GM23338 (cell line): ENCODE measurements around the gene QRICH2. TPM values are rescaled to one million over a fixed set of nuclear protein-coding genes. Genes with fewer than 3 reads are reported as not detected.
A peak's percentile ranks its signal among the peaks of the same experiment; 100 is the strongest.

ENCODE experiments used
- ATAC-seq: fragments of 200-7000 bp; cut with Tn5 transposase; 3 replicates; pipeline ENCODE4 v1.9.1; 2020
- DNase-seq: peaks from one replicate; pipeline ENCODE4 v3.0.0-alpha.2; 2015; ENCODE audit warnings: low spot score
- H2AFZ ChIP-seq: fragments of 200-600 bp; sonication (generic); 2 replicates; pipeline ENCODE4 v1.8.0; 2016; ENCODE audit warnings: antibody characterized with exemption, mild to moderate bottlenecking, moderate library complexity
- H3F3A ChIP-seq: fragments of 200-600 bp; sonication (generic); replicated peaks from 2 replicates; pipeline ENCODE4 v1.8.0; 2017; ENCODE audit warnings: antibody characterized with exemption, mixed run types, low read depth
- H3K27ac ChIP-seq: fragments of 200-600 bp; sonication (generic); 2 replicates; pipeline ENCODE4 v1.6.1; 2016; ENCODE audit warnings: low read depth
- H3K27me3 ChIP-seq: fragments of 200-600 bp; sonication (generic); 2 replicates; pipeline ENCODE4 v1.8.0; 2016; ENCODE audit warnings: mild to moderate bottlenecking, mixed run types, moderate library complexity; ENCODE audit not compliant: insufficient read depth
- H3K36me3 ChIP-seq: fragments of 200-600 bp; sonication (generic); 2 replicates; pipeline ENCODE4 v1.8.0; 2016; ENCODE audit warnings: mild to moderate bottlenecking; ENCODE audit not compliant: insufficient read depth
- H3K4me1 ChIP-seq: fragments of 200-600 bp; sonication (generic); 2 replicates; pipeline ENCODE4 v1.8.0; 2016; ENCODE audit warnings: mild to moderate bottlenecking, moderate library complexity; ENCODE audit not compliant: insufficient read depth
- H3K4me2 ChIP-seq: fragments of 200-600 bp; sonication (generic); 2 replicates; pipeline ENCODE4 v1.7.1; 2017; ENCODE audit warnings: mixed run types
- H3K4me3 ChIP-seq: fragments of 200-600 bp; sonication (generic); 2 replicates; pipeline ENCODE4 v1.6.1; 2016; ENCODE audit warnings: mixed run types
- H3K79me2 ChIP-seq: fragments of 200-600 bp; sonication (generic); replicated peaks from 2 replicates; pipeline ENCODE4 v1.8.0; 2017; ENCODE audit warnings: mild to moderate bottlenecking; ENCODE audit not compliant: insufficient read depth
- H3K9me2 ChIP-seq: fragments of 200-600 bp; sonication (generic); 2 replicates; pipeline ENCODE4 v1.8.0; 2017; ENCODE audit not compliant: insufficient read depth
- H4K20me1 ChIP-seq: fragments of 200-600 bp; sonication (generic); replicated peaks from 2 replicates; pipeline ENCODE4 v1.8.0; 2017; ENCODE audit warnings: mild to moderate bottlenecking; ENCODE audit not compliant: insufficient read depth
- H3K27ac Mint-ChIP-seq: 2 replicates; pipeline ENCODE4 v1.8.0; 2020; ENCODE audit warnings: inconsistent platforms, mild to moderate bottlenecking, moderate library complexity, mixed read lengths
- H3K27me3 Mint-ChIP-seq: 3 replicates; pipeline ENCODE4 v1.8.0; 2022; ENCODE audit warnings: low read depth, mild to moderate bottlenecking, moderate library complexity, mixed read lengths, inconsistent platforms; ENCODE audit not compliant: insufficient read depth, poor library complexity
- H3K36me3 Mint-ChIP-seq: 3 replicates; pipeline ENCODE4 v1.8.0; 2021; ENCODE audit warnings: low read depth, mild to moderate bottlenecking, inconsistent platforms, moderate library complexity, mixed read lengths
- H3K4me1 Mint-ChIP-seq: 3 replicates; pipeline ENCODE4 v1.8.0; 2020; ENCODE audit warnings: mild to moderate bottlenecking, inconsistent platforms, mixed read lengths
- H3K4me3 Mint-ChIP-seq: 3 replicates; pipeline ENCODE4 v1.8.0; 2021; ENCODE audit warnings: moderate library complexity, mild to moderate bottlenecking, inconsistent platforms, mixed read lengths
- H3K9me3 Mint-ChIP-seq: 3 replicates; pipeline ENCODE4 v1.8.0; 2020; ENCODE audit warnings: moderate library complexity, mild to moderate bottlenecking, inconsistent platforms, mixed read lengths
- CREB1 ChIP-seq: fragments of 250-450 bp; sonication (Bioruptor Pico); IDR thresholded peaks from 2 replicates; pipeline ENCODE4 v1.5.0; 2020; ENCODE audit warnings: low read depth, mild to moderate bottlenecking, moderate library complexity
- CTCF ChIP-seq, 2 experiments: fragments of 200-600 bp in 1 of 2; sonication (generic) in 1 of 2; conservative IDR thresholded peaks; 2 replicates each; pipeline versions ENCODE4 v1.5.1 to v1.6.1; 2016 to 2017; ENCODE audit warnings: antibody characterized with exemption in 2 of 2, low read depth in 2 of 2, mild to moderate bottlenecking in 2 of 2, moderate library complexity in 1 of 2
- ETS1 ChIP-seq: IDR thresholded peaks from 2 replicates; pipeline ENCODE4 v1.6.1; 2016; ENCODE audit warnings: antibody characterized with exemption
- EZH2 ChIP-seq: fragments of 200-600 bp; sonication (generic); IDR thresholded peaks from one replicate; pipeline ENCODE4 v1.8.0; 2017; ENCODE audit warnings: antibody characterized with exemption, mild to moderate bottlenecking, low read depth; ENCODE audit not compliant: unreplicated experiment
- EZH2phosphoT487 ChIP-seq: fragments of 200-600 bp; sonication (generic); IDR thresholded peaks from one replicate; pipeline ENCODE4 v1.8.1; 2018; ENCODE audit warnings: antibody characterized with exemption; ENCODE audit not compliant: unreplicated experiment
- JUNB ChIP-seq: IDR thresholded peaks from one replicate; pipeline ENCODE4 v1.6.1; 2016; ENCODE audit warnings: antibody characterized with exemption; ENCODE audit not compliant: unreplicated experiment
- NANOG ChIP-seq: IDR thresholded peaks from 2 replicates; pipeline ENCODE4 v1.6.1; 2016; ENCODE audit warnings: antibody characterized with exemption, borderline replicate concordance
- POLR2AphosphoS5 ChIP-seq: IDR thresholded peaks from 2 replicates; pipeline ENCODE4 v1.6.1; 2016; ENCODE audit warnings: antibody characterized with exemption, low read depth
- STAT1 ChIP-seq: IDR thresholded peaks from one replicate; pipeline ENCODE4 v1.6.1; 2016; ENCODE audit warnings: antibody characterized with exemption; ENCODE audit not compliant: unreplicated experiment
- ZNF114 ChIP-seq: fragments of 250-450 bp; sonication (Bioruptor Pico); IDR thresholded peaks from 2 replicates; pipeline ENCODE4 v1.5.0; 2020; ENCODE audit warnings: mild to moderate bottlenecking, moderate library complexity
- ZNF331 ChIP-seq: fragments of 250-450 bp; sonication (Bioruptor Pico); IDR thresholded peaks from 2 replicates; pipeline ENCODE4 v1.5.0; 2020; ENCODE audit warnings: low read depth, mild to moderate bottlenecking, moderate library complexity
- ZNF462 ChIP-seq: fragments of 250-450 bp; sonication (Bioruptor Pico); IDR thresholded peaks from 2 replicates; pipeline ENCODE4 v1.5.0; 2020; ENCODE audit warnings: mild to moderate bottlenecking, moderate library complexity
- polyA plus RNA-seq: library from polyadenylated mRNA; unstranded; fragments of >200 nt; fragmentation: Nextera tagmentation; extraction: Ambion mirVana; gene quantifications from 2 replicates; pipeline ENCODE4 v1.2.1, GENCODE V29; 2016
- total RNA-seq: library from RNA; depleted of rRNA; stranded (reverse); fragments of >200 nt; shearing (Covaris generic); gene quantifications from 2 replicates; pipeline ENCODE4 v1.2.3, GENCODE V29; 2014
- TF ChIP-seq, protein P1 (sequence below): IDR thresholded peaks from one replicate; pipeline ENCODE4 v1.6.1; 2018; ENCODE audit warnings: antibody characterized with exemption; ENCODE audit not compliant: unreplicated experiment

Gene QRICH2
- total and polyA plus RNA-seq, 2 experiments from 2014 or later, result 2.2 to 3.7 TPM

- H3K9me3 Mint-ChIP-seq, result no peaks in the 10 kb centered on the region
- H3K4me1 ChIP-seq, result peaks cover 24% of the 10 kb centered on the region
- peaks cover 54% of the 10 kb centered on the region for H3K4me1 Mint-ChIP-seq
- ATAC-seq (peak; percentile 2; the same call in 2 of the 3 replicates), DNase-seq (no peak)
- H3K4me3 Mint-ChIP-seq, result peak overlapping the region; percentile 84
- H3K79me2 ChIP-seq, result peaks cover 21% of the 10 kb centered on the region
- H3K27ac ChIP-seq, result peak overlapping the region; percentile 63; the same call in 1 of the 2 replicates
- peak overlapping the region; percentile 56; the same call in 1 of the 2 replicates for H3K27ac Mint-ChIP-seq
- no peaks in the 10 kb centered on the region for H3K36me3 ChIP-seq
- H3F3A ChIP-seq, result peaks cover 9% of the 10 kb centered on the region; the same call in 1 of the 2 replicates
- H2AFZ ChIP-seq, result no peak overlapping the region
- H3K27me3 ChIP-seq, result no peaks in the 10 kb centered on the region
- TF ChIP-seq POLR2AphosphoS5 (no peak), ZNF462 (CRISPR knock-in tag) (no peak), JUNB (no peak), EZH2phosphoT487 (no peak), NANOG (no peak), CTCF (conservative IDR thresholded peaks at IDR 0.05; ENCODE audit: low read depth in 2 of 2) (no peak), ZNF331 (no peak), CREB1 (no peak), EZH2 (no peak), STAT1 (no peak), ZNF114 (CRISPR knock-in tag) (no peak), ETS1 (no peak)
- TF ChIP-seq, protein P1, sequence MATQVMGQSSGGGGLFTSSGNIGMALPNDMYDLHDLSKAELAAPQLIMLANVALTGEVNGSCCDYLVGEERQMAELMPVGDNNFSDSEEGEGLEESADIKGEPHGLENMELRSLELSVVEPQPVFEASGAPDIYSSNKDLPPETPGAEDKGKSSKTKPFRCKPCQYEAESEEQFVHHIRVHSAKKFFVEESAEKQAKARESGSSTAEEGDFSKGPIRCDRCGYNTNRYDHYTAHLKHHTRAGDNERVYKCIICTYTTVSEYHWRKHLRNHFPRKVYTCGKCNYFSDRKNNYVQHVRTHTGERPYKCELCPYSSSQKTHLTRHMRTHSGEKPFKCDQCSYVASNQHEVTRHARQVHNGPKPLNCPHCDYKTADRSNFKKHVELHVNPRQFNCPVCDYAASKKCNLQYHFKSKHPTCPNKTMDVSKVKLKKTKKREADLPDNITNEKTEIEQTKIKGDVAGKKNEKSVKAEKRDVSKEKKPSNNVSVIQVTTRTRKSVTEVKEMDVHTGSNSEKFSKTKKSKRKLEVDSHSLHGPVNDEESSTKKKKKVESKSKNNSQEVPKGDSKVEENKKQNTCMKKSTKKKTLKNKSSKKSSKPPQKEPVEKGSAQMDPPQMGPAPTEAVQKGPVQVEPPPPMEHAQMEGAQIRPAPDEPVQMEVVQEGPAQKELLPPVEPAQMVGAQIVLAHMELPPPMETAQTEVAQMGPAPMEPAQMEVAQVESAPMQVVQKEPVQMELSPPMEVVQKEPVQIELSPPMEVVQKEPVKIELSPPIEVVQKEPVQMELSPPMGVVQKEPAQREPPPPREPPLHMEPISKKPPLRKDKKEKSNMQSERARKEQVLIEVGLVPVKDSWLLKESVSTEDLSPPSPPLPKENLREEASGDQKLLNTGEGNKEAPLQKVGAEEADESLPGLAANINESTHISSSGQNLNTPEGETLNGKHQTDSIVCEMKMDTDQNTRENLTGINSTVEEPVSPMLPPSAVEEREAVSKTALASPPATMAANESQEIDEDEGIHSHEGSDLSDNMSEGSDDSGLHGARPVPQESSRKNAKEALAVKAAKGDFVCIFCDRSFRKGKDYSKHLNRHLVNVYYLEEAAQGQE, result no peak
- peaks cover 19% of the 10 kb centered on the region for H3K27me3 Mint-ChIP-seq
- H3K4me2 ChIP-seq, result peak overlapping the region; percentile 84
- peak overlapping the region; percentile 89 for H3K4me3 ChIP-seq
- peaks cover 11% of the 10 kb centered on the region; the same call in 2 of the 3 replicates for H3K36me3 Mint-ChIP-seq
- H3K9me2 ChIP-seq, result no peaks in the 10 kb centered on the region
- H4K20me1 ChIP-seq, result no peaks in the 10 kb centered on the region
Observed at GRCh38 chr17:76266244-76266938, 41.7 kb downstream of the QRICH2 start.
